Stimulated activated naive CD8-positive, alpha-beta T cell treated with anti-CD3 and anti-CD28 coated beads, Interleukin-15, amount 100 ng/mL, for 72 hours (primary cell): ENCODE data around the gene BACE1.
A peak's percentile ranks its signal among the peaks of the same experiment; 100 is the strongest.
"Not testable (repeated sequence)": the region's sequence is repeated elsewhere in the genome, so short reads cannot be mapped to it uniquely, and the experiment has no call there.

Experiments
- ATAC-seq: fragments of 150-1000 bp; cut with Tn5 transposase; 2 replicates; pipeline ENCODE4 v1.10.0; 2021; ENCODE audit warnings: mild to moderate bottlenecking, moderate library complexity
- DNase-seq, 2 donors: peaks; one replicate each; pipeline ENCODE4 v3.0.0; 2021 to 2022
- H3K27ac Mint-ChIP-seq, 2 donors: one replicate each; pipeline ENCODE4 v1.8.0; 2022; ENCODE audit warnings: mild to moderate bottlenecking in 2 of 2, mixed read lengths in 2 of 2, moderate library complexity in 2 of 2
- H3K27me3 Mint-ChIP-seq: one replicate; pipeline ENCODE4 v1.8.0; 2022; ENCODE audit warnings: mixed read lengths
- H3K4me1 Mint-ChIP-seq: one replicate; pipeline ENCODE4 v1.8.0; 2022; ENCODE audit warnings: mild to moderate bottlenecking, mixed read lengths
- H3K4me3 Mint-ChIP-seq, 2 donors: one replicate each; pipeline ENCODE4 v1.8.0; 2022; ENCODE audit warnings: mild to moderate bottlenecking in 2 of 2, mixed read lengths in 2 of 2, moderate library complexity in 1 of 2
- H3K9me3 Mint-ChIP-seq, 2 donors: one replicate each; pipeline ENCODE4 v1.8.0; 2022; ENCODE audit warnings: mixed read lengths in 2 of 2

Gene BACE1

DNA sequence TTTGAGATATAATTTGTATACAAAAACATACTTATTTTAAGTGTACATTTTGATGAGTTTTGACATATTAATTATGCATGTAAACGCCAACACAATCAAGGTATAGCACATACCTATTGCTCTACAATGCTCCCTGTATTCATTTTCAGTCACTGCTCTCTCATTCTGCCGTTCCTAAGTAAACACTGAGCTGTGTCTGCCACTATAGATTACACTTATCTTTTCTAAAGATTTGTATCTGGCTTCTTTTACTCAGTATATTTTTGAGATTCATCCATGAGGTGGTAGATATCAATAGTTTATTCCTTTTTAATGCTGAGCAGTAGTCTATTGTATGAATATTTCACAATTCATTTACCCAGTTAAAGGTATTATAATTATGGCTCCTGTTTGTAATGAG is 50.3 kb downstream of the BACE1 start:
- no peaks in the 10 kb centered on the region for H3K27me3 Mint-ChIP-seq
- no peak for DNase-seq
- no peaks in the 10 kb centered on the region for H3K9me3 Mint-ChIP-seq
- no peak for ATAC-seq
- no peak overlapping the region for H3K27ac Mint-ChIP-seq
- no peaks in the 10 kb centered on the region for H3K4me1 Mint-ChIP-seq
- no peak overlapping the region for H3K4me3 Mint-ChIP-seq

DNA sequence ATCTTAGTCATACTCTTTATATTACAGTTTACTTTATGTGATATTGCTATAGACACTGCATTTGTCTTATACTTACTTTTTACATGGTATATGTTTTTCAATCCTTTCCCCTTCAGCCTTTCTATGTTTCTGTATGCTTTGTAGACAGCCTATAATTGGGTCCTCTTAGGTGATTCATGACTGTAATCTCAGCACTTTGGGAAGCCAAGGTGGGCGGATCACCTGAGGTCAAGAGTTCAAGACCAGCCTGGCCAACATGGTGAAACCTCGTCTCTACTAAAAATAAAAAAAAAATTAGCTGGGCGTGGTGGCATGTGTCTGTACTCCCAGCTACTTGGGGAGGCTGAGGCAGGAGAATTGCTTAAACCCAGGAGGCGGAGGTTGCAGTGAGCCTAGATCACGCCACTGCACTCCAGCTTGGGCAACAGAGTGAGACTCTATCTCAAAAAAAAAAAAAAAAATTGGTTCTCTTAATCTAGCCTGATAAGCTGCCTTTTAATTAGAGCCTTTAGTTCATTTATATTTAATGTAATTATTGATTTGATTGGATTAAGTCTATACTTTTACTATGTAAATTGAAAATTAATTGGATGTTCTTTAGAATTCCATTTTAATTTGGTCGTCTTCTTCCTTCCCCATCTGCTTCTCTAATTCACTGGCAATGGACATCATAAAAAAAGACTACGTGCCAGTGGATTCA is 51.3 kb downstream of the BACE1 start:
- H3K4me1 Mint-ChIP-seq, H3K4me3 Mint-ChIP-seq, H3K27ac Mint-ChIP-seq, ATAC-seq, H3K9me3 Mint-ChIP-seq, DNase-seq, H3K27me3 Mint-ChIP-seq: not testable (repeated sequence)

DNA sequence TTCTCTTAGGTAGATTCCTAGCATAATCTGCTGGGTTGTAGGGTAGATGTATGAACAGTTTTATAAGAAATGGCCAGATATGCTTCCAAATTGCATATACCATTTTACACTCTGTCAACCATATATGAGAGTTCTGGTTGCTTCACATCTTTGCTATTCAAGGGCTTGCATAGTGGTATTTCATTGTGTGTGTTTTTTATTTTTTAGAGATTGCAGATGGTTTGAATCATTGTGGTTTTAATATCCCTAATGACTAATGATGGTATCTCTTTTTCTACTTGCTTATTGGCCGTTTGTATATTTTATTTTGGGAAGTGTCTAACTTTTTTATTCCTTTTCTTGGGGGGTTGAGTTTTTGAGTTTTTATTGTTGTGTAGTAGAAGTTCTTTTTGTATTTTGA is 56.6 kb downstream of the BACE1 start:
- no peaks in the 10 kb centered on the region for H3K27me3 Mint-ChIP-seq
- no peaks in the 10 kb centered on the region for H3K4me1 Mint-ChIP-seq
- H3K4me3 Mint-ChIP-seq: no peak overlapping the region
- no peak overlapping the region for H3K27ac Mint-ChIP-seq
- ATAC-seq (no peak), DNase-seq (no peak)
- no peaks in the 10 kb centered on the region for H3K9me3 Mint-ChIP-seq

- ATAC-seq: no peak
These were observed 57.5 kb downstream of the BACE1 start for GRCh38 chr11:117258576-117258975.

GRCh38 chr11:117256573-117256972 is 59.5 kb downstream of the BACE1 start:
- H3K4me3 Mint-ChIP-seq: no peak overlapping the region
- no peak for ATAC-seq
- H3K4me1 Mint-ChIP-seq: no peaks in the 10 kb centered on the region
- H3K27ac Mint-ChIP-seq: no peak overlapping the region
- no peaks in the 10 kb centered on the region for H3K27me3 Mint-ChIP-seq
- no peak for DNase-seq
- no peaks in the 10 kb centered on the region for H3K9me3 Mint-ChIP-seq

More at GRCh38 chr11:117258576-117258975, 57.5 kb downstream of the BACE1 start:
- Mint-ChIP-seq H3K4me3 (no peak overlapping the region), H3K4me1 (no peaks in the 10 kb centered on the region), H3K27ac (no peak overlapping the region), H3K27me3 (no peaks in the 10 kb centered on the region), H3K9me3 (no peaks in the 10 kb centered on the region)
- DNase-seq: no peak

- DNase-seq (no peak), ATAC-seq (no peak)
- Mint-ChIP-seq H3K27ac (no peak overlapping the region), H3K9me3 (no peaks in the 10 kb centered on the region), H3K4me1 (no peaks in the 10 kb centered on the region), H3K27me3 (no peaks in the 10 kb centered on the region), H3K4me3 (no peak overlapping the region)
These were observed 60.1 kb downstream of the BACE1 start for GRCh38 chr11:117255966-117256365.

- DNase-seq: no peak
- H3K9me3 Mint-ChIP-seq: no peaks in the 10 kb centered on the region
These were observed 64.5 kb downstream of the BACE1 start for GRCh38 chr11:117251506-117251905.

DNA sequence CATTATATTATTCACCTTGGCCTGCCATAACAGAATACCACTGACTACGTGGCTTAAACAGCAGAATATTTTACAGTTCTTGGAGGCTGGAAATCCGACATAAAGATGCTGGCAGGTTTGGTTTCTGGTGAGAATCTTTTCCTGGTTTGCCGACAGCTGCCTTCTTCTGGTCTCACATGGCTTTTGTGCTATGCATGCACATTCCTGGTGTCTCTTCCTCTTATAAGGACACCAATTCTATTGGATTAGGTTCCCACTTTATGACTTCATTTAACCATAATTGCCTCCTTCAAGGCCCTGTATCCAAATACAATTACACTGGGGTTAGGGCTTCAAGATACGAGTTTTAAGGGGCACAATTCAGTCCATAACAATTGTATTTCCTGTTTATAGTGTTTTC is 66.5 kb downstream of the BACE1 start:
- DNase-seq (no peak), ATAC-seq (no peak)
- H3K9me3 Mint-ChIP-seq: no peaks in the 10 kb centered on the region
- H3K27ac Mint-ChIP-seq: no peak overlapping the region
- no peaks in the 10 kb centered on the region for H3K4me1 Mint-ChIP-seq
- H3K27me3 Mint-ChIP-seq: no peaks in the 10 kb centered on the region
- no peak overlapping the region for H3K4me3 Mint-ChIP-seq

More at GRCh38 chr11:117251506-117251905, 64.5 kb downstream of the BACE1 start:
- Mint-ChIP-seq H3K27ac (peak overlapping the region in 1 of 2 donors; percentile 18), H3K27me3 (no peaks in the 10 kb centered on the region), H3K4me3 (no peak overlapping the region), H3K4me1 (no peaks in the 10 kb centered on the region)
- no peak for ATAC-seq

- no peak overlapping the region for H3K4me3 Mint-ChIP-seq
- H3K27ac Mint-ChIP-seq: no peak overlapping the region
- no peaks in the 10 kb centered on the region for H3K9me3 Mint-ChIP-seq
- no peak for ATAC-seq
- DNase-seq: no peak
- H3K27me3 Mint-ChIP-seq: no peaks in the 10 kb centered on the region
- H3K4me1 Mint-ChIP-seq: no peaks in the 10 kb centered on the region
These were observed 67.7 kb downstream of the BACE1 start for GRCh38 chr11:117248341-117248740.

GRCh38 chr11:117239295-117239694 is 76.8 kb downstream of the BACE1 start:
- H3K27ac Mint-ChIP-seq: no peak overlapping the region
- no peaks in the 10 kb centered on the region for H3K9me3 Mint-ChIP-seq
- DNase-seq: no peak

GRCh38 chr11:117238221-117238620 is 77.8 kb downstream of the BACE1 start:
- Mint-ChIP-seq H3K27ac (no peak overlapping the region), H3K27me3 (no peaks in the 10 kb centered on the region), H3K4me1 (peaks cover 12% of the 10 kb centered on the region), H3K4me3 (no peak overlapping the region), H3K9me3 (no peaks in the 10 kb centered on the region)
- no peak for DNase-seq
- ATAC-seq: no peak

More at GRCh38 chr11:117239295-117239694, 76.8 kb downstream of the BACE1 start:
- Mint-ChIP-seq H3K4me3 (no peak overlapping the region), H3K27me3 (no peaks in the 10 kb centered on the region), H3K4me1 (peaks cover under 1% of the 10 kb centered on the region)
- no peak for ATAC-seq
